ENCODE data around the gene TRAF1.

Gene TRAF1

GRCh38 chr9:120863833-120864232 lies 62.8 kb downstream of the TRAF1 start:
- no peak for TF ChIP-seq CTCF (IDR thresholded peaks at IDR 0.05; ENCODE audit: extremely low read depth, missing control alignments)
- DNase-seq (ENCODE audit: low spot score), result no peak

- TF ChIP-seq CTCF (IDR thresholded peaks at IDR 0.05; ENCODE audit: extremely low read depth, missing control alignments), result no peak
- DNase-seq (ENCODE audit: low spot score), result no peak
Measured at GRCh38 chr9:120862452-120862851, 64.1 kb downstream of the TRAF1 start.

- no peak for DNase-seq (ENCODE audit: low spot score)
- no peak for TF ChIP-seq CTCF (IDR thresholded peaks at IDR 0.05; ENCODE audit: extremely low read depth, missing control alignments)
Measured at GRCh38 chr9:120861935-120862334, 64.7 kb downstream of the TRAF1 start.

GRCh38 chr9:120860083-120860482 lies 66.5 kb downstream of the TRAF1 start:
- DNase-seq (ENCODE audit: low spot score), result no peak
- TF ChIP-seq CTCF (IDR thresholded peaks at IDR 0.05; ENCODE audit: extremely low read depth, missing control alignments), result no peak

- TF ChIP-seq CTCF (IDR thresholded peaks at IDR 0.05; ENCODE audit: extremely low read depth, missing control alignments), result no peak
Measured at GRCh38 chr9:120859361-120859760, 67.2 kb downstream of the TRAF1 start.

GRCh38 chr9:120857902-120858301 lies 68.7 kb downstream of the TRAF1 start:
- DNase-seq (ENCODE audit: low spot score), result no peak
- no peak for TF ChIP-seq CTCF (IDR thresholded peaks at IDR 0.05; ENCODE audit: extremely low read depth, missing control alignments)

More at GRCh38 chr9:120859361-120859760, 67.2 kb downstream of the TRAF1 start:
- DNase-seq (ENCODE audit: low spot score), result no peak

GRCh38 chr9:120857481-120857880 lies 69.1 kb downstream of the TRAF1 start:
- DNase-seq (ENCODE audit: low spot score), result no peak
- TF ChIP-seq CTCF (IDR thresholded peaks at IDR 0.05; ENCODE audit: extremely low read depth, missing control alignments), result no peak
